ENCODE measurements around the gene IFI35.

DNA sequence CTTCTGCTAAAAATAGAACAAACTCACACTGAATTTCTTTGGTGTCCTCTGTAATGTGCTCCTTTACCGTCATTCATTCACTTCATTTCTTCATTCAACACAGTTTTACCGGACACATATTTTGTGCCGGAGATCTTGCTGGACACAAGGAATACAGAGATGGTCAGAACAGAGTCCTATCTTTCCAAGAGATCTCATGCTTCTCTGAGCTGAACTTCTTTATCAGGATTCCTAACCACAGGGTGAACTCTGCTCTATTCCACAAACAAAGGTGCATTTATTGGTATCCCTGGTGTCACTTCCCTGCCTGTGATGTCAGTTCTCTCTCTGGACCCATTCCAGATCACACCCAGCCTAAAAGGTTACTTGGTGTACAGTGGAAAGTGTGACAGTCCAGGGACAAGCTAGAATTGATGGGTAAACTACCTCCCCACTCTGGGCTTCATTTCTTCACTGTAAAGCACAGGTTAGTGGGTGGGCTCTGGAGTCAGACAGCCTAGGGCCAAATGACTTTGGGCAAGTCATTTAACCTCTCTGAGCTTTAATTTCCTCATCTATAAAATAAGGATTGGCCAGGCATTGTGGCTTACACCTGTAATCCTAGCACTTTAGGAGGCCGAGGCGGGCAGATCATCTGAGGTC is 4.2 kb downstream of the IFI35 start:
- TF ChIP-seq, protein P1, sequence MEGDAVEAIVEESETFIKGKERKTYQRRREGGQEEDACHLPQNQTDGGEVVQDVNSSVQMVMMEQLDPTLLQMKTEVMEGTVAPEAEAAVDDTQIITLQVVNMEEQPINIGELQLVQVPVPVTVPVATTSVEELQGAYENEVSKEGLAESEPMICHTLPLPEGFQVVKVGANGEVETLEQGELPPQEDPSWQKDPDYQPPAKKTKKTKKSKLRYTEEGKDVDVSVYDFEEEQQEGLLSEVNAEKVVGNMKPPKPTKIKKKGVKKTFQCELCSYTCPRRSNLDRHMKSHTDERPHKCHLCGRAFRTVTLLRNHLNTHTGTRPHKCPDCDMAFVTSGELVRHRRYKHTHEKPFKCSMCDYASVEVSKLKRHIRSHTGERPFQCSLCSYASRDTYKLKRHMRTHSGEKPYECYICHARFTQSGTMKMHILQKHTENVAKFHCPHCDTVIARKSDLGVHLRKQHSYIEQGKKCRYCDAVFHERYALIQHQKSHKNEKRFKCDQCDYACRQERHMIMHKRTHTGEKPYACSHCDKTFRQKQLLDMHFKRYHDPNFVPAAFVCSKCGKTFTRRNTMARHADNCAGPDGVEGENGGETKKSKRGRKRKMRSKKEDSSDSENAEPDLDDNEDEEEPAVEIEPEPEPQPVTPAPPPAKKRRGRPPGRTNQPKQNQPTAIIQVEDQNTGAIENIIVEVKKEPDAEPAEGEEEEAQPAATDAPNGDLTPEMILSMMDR (IDR thresholded peaks at IDR 0.05): no peak
- TF ChIP-seq POLR2A (IDR thresholded peaks at IDR 0.05): no peak
